Muscle layer of duodenum (tissue), 2 donors: ENCODE results near the gene NAALAD2.
"Not testable (repeated sequence)": the region's sequence is repeated elsewhere in the genome, so short reads cannot be mapped to it uniquely, and the experiment has no call there.

ENCODE experiments used
- H3K27ac ChIP-seq: one replicate; pipeline ENCODE4 v1.7.0; 2013; ENCODE audit warnings: mild to moderate bottlenecking, low read length
- H3K27me3 ChIP-seq: one replicate; pipeline ENCODE4 v1.7.0; 2013; ENCODE audit warnings: low read depth, mild to moderate bottlenecking, control low read depth, low read length
- H3K36me3 ChIP-seq, 2 donors: one replicate each; pipeline ENCODE4 v1.7.0; 2013; ENCODE audit warnings: low read length in 2 of 2, control low read depth in 1 of 2, mild to moderate bottlenecking in 1 of 2; ENCODE audit not compliant: insufficient read depth in 2 of 2, control insufficient read depth in 1 of 2
- H3K4me1 ChIP-seq, 2 donors: one replicate each; pipeline ENCODE4 v1.7.0; 2013; ENCODE audit warnings: low read length in 2 of 2, mild to moderate bottlenecking in 2 of 2, control low read depth in 1 of 2, moderate library complexity in 1 of 2; ENCODE audit not compliant: insufficient read depth in 2 of 2, control insufficient read depth in 1 of 2
- H3K4me3 ChIP-seq, 2 donors: one replicate each; pipeline ENCODE4 v1.7.0; 2013; ENCODE audit warnings: low read length in 2 of 2, low read depth in 1 of 2, mild to moderate bottlenecking in 1 of 2
- H3K9me3 ChIP-seq, 2 donors: one replicate each; pipeline ENCODE4 v1.7.0; 2013; ENCODE audit warnings: low read length in 2 of 2, control low read depth in 1 of 2, mild to moderate bottlenecking in 1 of 2; ENCODE audit not compliant: control insufficient read depth in 1 of 2
- donor health status: healthy.

NAALAD2 gene

DNA sequence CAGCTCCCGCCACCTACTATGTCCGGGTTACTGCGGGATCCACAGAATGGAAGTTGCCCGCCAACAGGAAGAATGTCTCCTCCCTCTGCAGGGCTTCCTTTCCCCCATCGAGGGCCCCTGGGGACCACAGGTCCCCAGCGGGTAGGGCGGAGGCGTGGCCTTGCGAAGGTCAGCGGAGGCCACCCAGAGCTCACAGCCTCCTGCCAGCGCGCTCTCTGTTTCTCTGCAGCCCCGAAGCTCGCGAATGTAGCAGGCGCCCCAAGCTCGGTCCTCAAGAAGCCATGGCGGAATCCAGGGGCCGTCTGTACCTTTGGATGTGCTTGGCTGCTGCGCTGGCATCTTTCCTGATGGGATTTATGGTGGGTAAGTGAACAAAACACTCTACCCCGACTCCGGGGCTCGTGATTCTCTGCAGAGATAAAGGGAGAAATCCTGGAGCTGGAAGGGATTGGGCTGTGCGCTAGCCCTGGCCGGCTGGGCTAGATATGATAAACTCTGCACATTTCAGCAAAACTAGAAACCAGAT lies at the start of gene NAALAD2:
NAALAD2 (plus strand) TSS at position 186 of the 526 bp plus-strand sequence; CDS start at position 282, 96 bp downstream.
- H3K27ac ChIP-seq, result no peak within 1 kb of the TSS
- H3K4me1 ChIP-seq, result peaks cover 0 to 12% of the 10 kb centered on the region in 2 donors
- no peaks in the 10 kb centered on the region for H3K36me3 ChIP-seq
- H3K9me3 ChIP-seq, result no peaks in the 10 kb centered on the region
- peak within 1 kb of the TSS; percentile 69 to 82 for H3K4me3 ChIP-seq
- peaks cover 4% of the 10 kb centered on the region for H3K27me3 ChIP-seq

DNA sequence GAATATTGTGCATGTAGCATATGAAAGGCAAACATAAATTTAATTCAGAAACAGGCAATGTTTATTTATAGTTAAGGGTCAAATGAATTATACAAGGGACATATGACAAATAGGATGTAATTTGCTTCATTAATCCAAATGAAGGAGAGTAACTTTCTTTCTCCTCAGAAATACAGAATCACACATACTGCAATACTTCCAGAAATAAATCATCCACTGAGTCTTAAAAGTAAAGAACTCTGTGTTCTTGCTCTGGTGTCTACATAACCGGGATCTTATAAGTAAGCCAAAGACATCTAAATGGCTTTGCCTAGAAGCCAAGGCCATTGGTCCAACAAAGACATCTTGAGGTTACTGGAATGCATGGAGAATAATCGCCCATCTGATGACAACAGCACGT lies 48.8 kb upstream of the NAALAD2 start, which contains the start of gene UBTFL1:
UBTFL1 (plus strand) TSS at position 301 of the 400 bp plus-strand sequence; CDS start at position 301, 0 bp downstream.
- H3K27ac ChIP-seq, H3K36me3 ChIP-seq, H3K9me3 ChIP-seq, H3K4me1 ChIP-seq, H3K27me3 ChIP-seq, H3K4me3 ChIP-seq: not testable (repeated sequence)

DNA sequence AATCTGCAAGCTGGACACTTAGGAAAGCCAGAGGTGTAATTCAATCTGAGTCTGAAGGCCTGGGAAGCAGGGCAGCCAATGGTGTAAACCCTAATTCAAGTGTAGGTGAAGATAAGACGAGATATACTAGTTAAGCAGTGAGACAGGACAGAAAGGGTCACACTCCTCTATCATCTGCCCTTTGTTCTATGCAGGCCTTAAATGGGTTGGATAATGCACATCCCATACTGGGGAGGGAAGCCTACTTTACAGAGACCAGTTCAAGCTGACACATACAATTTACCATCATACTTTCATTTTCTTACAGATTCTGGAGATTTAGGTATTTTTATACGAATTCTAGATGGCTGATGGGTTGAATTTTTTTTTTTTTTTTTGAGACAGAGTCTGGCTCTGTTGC lies 45.7 kb upstream of the NAALAD2 start:
- H3K4me3 ChIP-seq, H3K36me3 ChIP-seq, H3K27ac ChIP-seq, H3K9me3 ChIP-seq, H3K27me3 ChIP-seq, H3K4me1 ChIP-seq: not testable (repeated sequence)

DNA sequence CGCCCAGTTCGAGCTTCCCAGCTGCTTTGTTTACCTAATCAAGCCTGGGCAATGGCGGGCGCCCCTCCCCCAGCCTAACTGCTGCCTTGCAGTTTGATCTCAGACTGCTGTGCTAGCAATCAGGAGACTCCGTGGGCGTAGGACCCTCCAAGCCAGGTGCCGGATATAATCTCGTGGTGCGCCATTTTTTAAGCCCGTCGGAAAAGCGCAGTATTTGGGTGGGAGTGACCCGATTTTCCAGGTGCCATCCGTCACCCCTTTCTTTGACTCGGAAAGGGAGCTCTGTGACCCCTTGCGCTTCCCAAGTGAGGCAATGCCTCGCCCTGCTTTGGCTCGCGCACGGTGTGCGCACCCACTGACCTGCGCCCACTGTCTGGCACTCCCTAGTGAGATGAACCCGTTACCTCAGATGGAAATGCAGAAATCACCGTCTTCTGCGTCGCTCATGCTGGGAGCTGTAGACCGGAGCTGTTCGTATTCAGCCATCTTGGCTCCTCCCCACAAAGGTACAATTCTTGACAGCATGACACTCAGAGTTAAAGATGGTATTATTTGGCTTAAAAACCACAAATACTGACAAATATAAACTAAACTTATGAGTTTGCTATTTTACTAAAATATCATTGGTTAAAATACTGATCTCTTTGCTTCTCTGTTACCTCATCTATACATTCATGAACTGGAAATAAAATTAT lies 39.1 kb upstream of the NAALAD2 start:
- not testable (repeated sequence) for H3K9me3 ChIP-seq

DNA sequence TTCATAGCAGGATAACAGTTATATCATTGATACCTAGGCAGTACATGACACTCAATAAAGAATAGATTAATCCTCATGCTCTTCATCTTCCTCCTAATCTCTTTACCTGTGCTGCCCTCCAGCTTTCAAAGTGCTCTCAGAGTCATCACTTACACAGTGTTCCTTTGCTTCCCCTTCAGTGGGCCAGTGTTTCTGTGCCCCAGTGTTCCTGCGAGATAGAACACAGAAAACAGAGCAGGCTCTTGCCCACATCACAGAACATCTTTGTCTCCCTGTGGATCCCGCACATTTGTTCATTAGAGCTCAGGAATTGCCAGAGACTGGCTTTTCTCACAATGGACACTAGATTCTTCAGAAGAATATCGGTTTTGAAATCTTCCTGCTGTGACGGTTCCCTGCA lies 36.2 kb upstream of the NAALAD2 start:
- not testable (repeated sequence) for H3K9me3 ChIP-seq, H3K27ac ChIP-seq, H3K4me3 ChIP-seq, H3K36me3 ChIP-seq, H3K27me3 ChIP-seq, H3K4me1 ChIP-seq

More for the DNA sequence above, 39.1 kb upstream of the NAALAD2 start:
- not testable (repeated sequence) for H3K4me1 ChIP-seq, H3K27me3 ChIP-seq, H3K36me3 ChIP-seq, H3K27ac ChIP-seq, H3K4me3 ChIP-seq

DNA sequence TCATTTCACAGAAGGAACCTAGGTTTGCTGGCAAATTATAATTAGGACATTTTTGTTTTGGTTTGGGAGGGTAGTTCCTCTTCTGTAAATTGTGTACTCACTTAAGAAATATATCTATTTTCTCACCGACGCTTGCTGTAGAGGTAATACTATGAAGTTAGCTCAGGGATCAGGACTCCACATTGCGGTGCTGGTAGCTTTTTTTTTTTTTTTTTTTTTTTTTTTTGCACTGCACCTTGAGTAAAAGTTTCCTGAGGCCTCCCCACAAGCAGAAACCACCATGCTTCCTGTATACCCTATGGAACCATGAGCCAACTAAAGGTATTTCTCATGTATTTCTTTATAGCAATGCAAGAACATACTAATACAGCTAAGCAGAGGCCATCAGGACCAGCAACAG lies 34.0 kb upstream of the NAALAD2 start:
- no peaks in the 10 kb centered on the region for H3K36me3 ChIP-seq
- no peak overlapping the region for H3K4me3 ChIP-seq
- H3K27ac ChIP-seq, result no peak overlapping the region
- no peaks in the 10 kb centered on the region for H3K27me3 ChIP-seq
- H3K9me3 ChIP-seq, result no peaks in the 10 kb centered on the region
- H3K4me1 ChIP-seq, result no peaks in the 10 kb centered on the region

DNA sequence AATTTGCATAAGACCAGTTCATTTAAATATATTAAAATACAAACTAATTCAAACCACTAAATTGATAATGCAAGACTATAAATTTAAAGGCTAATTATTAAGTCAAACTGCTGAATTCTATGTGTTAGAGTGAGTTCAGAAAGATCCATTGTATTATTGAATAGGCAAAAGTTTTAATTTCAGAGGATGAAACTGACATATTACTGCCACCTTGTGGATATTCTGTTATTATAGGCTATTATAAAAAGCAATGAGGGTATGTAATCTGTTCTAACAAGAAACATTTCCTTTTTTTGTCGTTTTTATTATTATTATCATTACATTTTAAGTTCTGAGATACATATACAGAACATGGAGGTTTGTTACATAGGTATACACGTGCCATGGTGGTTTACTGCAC lies 20.9 kb upstream of the NAALAD2 start:
- Histone ChIP-seq H3K36me3 (no peaks in the 10 kb centered on the region), H3K27ac (no peak overlapping the region), H3K4me3 (no peak overlapping the region), H3K27me3 (no peaks in the 10 kb centered on the region), H3K9me3 (no peaks in the 10 kb centered on the region), H3K4me1 (no peaks in the 10 kb centered on the region)

DNA sequence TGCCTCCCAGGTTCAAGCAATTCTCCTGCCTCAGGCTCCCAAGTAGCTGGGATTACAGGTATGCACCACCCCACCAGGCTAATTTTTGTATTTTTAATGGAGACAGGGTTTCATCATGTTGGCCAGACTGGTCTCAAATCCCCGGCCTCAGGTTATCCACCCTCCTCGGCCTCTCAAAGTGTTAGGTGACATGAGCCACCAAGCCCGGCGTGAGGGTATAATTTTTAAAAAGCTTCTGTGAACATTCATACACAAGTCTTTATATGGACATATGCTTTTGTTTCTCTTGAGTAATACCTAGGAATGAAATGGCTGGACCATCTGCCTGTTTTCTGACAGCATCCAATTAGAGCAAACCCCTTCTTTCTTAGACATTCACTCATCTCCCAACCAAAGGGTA lies 14.3 kb upstream of the NAALAD2 start:
- Histone ChIP-seq H3K27ac (no peak overlapping the region), H3K9me3 (no peaks in the 10 kb centered on the region), H3K4me1 (no peaks in the 10 kb centered on the region), H3K4me3 (no peak overlapping the region), H3K27me3 (no peaks in the 10 kb centered on the region), H3K36me3 (no peaks in the 10 kb centered on the region)

DNA sequence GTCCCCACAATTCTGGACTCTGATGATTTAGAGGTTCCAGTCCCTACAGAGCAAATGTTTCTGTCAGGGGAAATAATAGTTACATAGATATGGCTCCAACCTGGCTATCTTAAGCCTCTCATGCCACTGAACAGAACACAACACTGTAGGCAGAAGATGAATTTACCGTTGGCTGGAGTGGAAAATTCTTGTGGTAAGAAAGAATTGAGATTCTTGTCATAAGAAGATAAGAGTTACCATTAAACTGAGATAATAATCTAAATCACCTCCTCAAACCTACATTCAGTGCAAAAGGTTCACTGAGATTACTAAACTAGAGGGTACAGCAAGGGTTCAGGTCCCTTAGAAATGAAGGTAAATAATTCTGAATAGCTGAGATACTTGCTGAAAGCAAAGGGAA lies 10.1 kb upstream of the NAALAD2 start:
- no peaks in the 10 kb centered on the region for H3K36me3 ChIP-seq
- no peaks in the 10 kb centered on the region for H3K4me1 ChIP-seq
- no peaks in the 10 kb centered on the region for H3K27me3 ChIP-seq
- no peaks in the 10 kb centered on the region for H3K9me3 ChIP-seq
- H3K4me3 ChIP-seq, result no peak overlapping the region
- no peak overlapping the region for H3K27ac ChIP-seq

DNA sequence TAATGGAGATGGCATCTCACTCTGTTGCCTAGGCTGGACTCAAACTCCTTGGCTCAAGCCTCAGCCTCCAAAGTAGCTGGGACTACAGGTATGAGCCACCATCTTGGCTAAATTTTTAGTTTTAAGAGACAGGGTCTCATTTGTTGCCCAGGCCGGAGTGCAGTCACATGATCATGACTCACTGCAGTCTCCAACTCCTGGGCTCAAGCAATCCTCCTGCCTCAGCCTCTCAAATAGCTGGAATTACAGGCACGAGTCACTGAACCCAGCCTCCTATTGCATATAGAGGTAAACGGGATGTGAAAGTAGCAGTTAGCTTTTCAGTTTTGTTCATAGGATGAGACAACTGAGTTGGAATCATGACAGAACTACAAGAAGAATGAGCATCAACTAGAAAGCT lies 9.5 kb upstream of the NAALAD2 start:
- no peaks in the 10 kb centered on the region for H3K9me3 ChIP-seq
- no peaks in the 10 kb centered on the region for H3K4me1 ChIP-seq
- H3K4me3 ChIP-seq, result no peak overlapping the region
- no peak overlapping the region for H3K27ac ChIP-seq
- H3K27me3 ChIP-seq, result no peaks in the 10 kb centered on the region
- no peaks in the 10 kb centered on the region for H3K36me3 ChIP-seq

DNA sequence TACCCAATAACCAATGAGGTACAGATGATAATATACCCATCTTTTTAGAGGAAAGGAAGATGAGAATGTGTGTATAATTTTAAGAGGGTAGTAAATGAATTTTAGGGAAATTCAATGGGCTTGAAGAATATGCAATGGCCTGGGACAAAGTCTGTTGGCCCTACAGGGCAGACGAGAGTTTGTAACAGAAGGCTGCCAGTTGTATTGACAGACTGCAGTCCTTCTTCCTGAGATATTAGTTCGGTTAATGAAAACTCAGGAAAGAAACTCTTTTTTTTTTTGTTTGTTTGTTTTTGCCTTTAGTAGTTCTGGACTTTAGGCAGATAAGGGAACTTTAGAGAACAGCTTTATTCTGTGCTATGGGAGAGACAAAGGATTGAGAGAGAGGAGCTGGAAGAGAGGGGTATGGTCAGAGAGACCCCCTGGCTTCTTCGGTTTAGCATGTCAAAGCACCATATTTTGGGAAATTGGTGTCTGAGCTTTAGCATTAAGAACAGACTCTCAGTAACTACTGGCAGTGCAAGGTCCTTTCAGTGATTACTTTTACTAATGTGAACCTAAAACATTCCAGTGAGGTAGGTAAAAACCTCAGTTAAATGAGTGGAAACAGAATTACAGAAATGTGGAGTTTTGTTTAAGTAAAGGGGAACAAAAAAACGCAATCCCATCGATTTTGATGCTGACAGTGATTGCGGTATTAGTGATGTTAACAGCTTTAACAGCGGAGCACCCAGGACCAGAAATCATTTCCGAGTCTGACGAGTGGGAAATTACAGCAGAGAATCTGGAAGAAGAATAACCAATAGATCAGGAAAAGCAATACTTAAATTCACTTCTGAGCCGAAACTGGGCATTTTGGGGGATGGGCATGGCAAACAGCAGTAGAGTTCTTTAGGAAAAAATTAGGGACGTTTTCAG lies 644 bp upstream of the NAALAD2 start:
- H3K27me3 ChIP-seq, result peaks cover 4% of the 10 kb centered on the region
- no peaks in the 10 kb centered on the region for H3K36me3 ChIP-seq
- peaks cover 0 to 12% of the 10 kb centered on the region in 2 donors for H3K4me1 ChIP-seq
- no peak overlapping the region for H3K27ac ChIP-seq
- peak overlapping the region; percentile 69 to 82 for H3K4me3 ChIP-seq
- no peaks in the 10 kb centered on the region for H3K9me3 ChIP-seq
